K562 treated with DMSO at 1 percent for 48 hours (cell line): ENCODE measurements around the gene IL5. TPM values are rescaled to one million over a fixed set of nuclear protein-coding genes. Genes with fewer than 3 reads are reported as not detected.

Source experiments
- total RNA-seq: library from RNA; unstranded; fragments of 300-600 nt; gene quantifications from 2 replicates; pipeline ENCODE4 v1.2.3, GENCODE V29; 2022; ENCODE audit warnings: low replicate concordance; ENCODE audit errors: extremely low read depth

The IL5 gene
- not detected in 2 replicates for total RNA-seq

GRCh38 chr5:132543472-132544201 lies at the start of gene IL5:
Gene IL5 (minus strand): TSS chr5:132543522. CDS start chr5:132543478, 44 bp downstream.

GRCh38 chr5:132556763-132557477 lies 13.6 kb upstream of the IL5 start, which contains the start of gene RAD50:
Gene RAD50 (plus strand): TSS chr5:132556977. CDS start chr5:132557325, 348 bp downstream.

Other genes starting within 250 kb of the IL5 start
- gene SLC22A4, start 249.1 kb downstream of the IL5 start, total RNA-seq = not detected in 2 replicates
- gene SLC22A5, start 173.8 kb downstream of the IL5 start, total RNA-seq = not detected in 2 replicates
- gene IRF1, start 52.7 kb downstream of the IL5 start, total RNA-seq = not detected in 2 replicates
- not detected in 2 replicates for gene RAD50, start 13.5 kb upstream of the IL5 start, total RNA-seq
- gene IL13, start 114.7 kb upstream of the IL5 start, total RNA-seq = not detected in 2 replicates
- gene IL4, start 130.5 kb upstream of the IL5 start, total RNA-seq = not detected in 2 replicates
- not detected in 2 replicates for gene KIF3A, start 194.0 kb upstream of the IL5 start, total RNA-seq
- not detected in 2 replicates for gene CCNI2, start 203.9 kb upstream of the IL5 start, total RNA-seq
- gene SEPTIN8, start 233.7 kb upstream of the IL5 start, total RNA-seq = not detected in 2 replicates